Keratinocyte (primary cell): ENCODE results near the gene PRM2.

Source experiments
- CTCF ChIP-seq, 3 experiments: IDR thresholded peaks in 1 of 3; conservative IDR thresholded peaks in 1 of 3; optimal IDR thresholded peaks in 1 of 3; 2 replicates in 2 of 3; 3 replicates in 1 of 3; pipeline versions ENCODE3 to v1.5.1; 2011; ENCODE audit warnings: low read length in 3 of 3, mild to moderate bottlenecking in 3 of 3, moderate library complexity in 2 of 3, control low read depth in 1 of 3, inconsistent platforms in 1 of 3; ENCODE audit not compliant: insufficient read depth in 2 of 3; ENCODE audit errors: extremely low read depth in 1 of 3
- EZH2 ChIP-seq: IDR thresholded peaks from one replicate; pipeline ENCODE4 v1.6.1; 2012; ENCODE audit warnings: inconsistent platforms, mild to moderate bottlenecking, low read length, moderate library complexity

GRCh38 chr16:11312718-11313492, 36.6 kb upstream of the PRM2 start:
- no peak for TF ChIP-seq CTCF (optimal IDR thresholded peaks at IDR 0.05 in 1 of 3, IDR thresholded peaks at IDR 0.05 in 1 of 3, conservative IDR thresholded peaks at IDR 0.05 in 1 of 3; ENCODE audit: extremely low read depth in 1 of 3, insufficient read depth in 2 of 3, low read length in 3 of 3)
- no peak for TF ChIP-seq EZH2
